ENCODE data around the gene CENPM. TPM values are rescaled to one million over a fixed set of nuclear protein-coding genes. Genes with fewer than 3 reads are reported as not detected.
A peak's percentile ranks its signal among the peaks of the same experiment; 100 is the strongest.

Gene CENPM, protein sequence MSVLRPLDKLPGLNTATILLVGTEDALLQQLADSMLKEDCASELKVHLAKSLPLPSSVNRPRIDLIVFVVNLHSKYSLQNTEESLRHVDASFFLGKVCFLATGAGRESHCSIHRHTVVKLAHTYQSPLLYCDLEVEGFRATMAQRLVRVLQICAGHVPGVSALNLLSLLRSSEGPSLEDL
- 10 to 100 TPM in 3 of 8 experiments, 1 to 10 TPM in 5; 1.4 to 28.1 (median 4.4) TPM for total RNA-seq

DNA sequence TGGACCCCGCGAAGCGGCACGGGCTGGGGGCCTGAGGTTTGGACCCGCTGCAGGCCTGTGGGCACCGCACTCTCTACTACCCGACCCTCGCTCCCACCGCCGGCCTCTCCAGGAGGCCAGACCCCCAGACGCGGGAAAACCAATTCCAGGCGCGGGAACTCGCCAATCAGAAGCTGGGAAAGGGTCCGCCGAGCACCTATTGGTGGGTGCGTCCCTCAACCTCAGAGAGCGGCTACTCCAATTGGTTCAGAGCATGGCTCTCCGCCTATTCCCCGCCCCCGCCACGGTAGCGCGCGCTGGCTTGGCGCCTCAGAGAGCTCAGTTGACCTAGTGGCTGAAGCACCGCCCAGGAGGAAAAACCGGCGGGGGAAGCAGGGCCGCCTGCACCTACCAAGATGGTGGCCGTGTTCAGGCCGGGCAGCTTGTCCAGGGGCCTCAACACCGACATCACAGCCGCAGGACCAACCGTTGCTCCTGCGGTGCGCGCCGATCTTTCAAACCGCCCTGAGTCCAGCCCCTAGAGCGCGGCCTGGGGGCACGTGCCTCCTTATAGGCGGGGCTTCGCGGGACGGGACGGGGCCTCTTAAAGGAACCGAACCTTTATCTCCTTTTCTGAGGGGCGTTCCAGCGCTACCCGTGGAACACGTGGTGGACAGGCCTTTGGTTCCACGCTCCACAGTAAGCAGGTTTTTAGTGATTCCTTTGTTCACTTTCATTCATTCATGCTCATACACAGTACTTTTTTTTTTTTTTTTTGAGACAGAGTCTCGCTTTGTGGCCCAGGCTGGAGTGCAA, at the start of gene CENPM:
CENPM (minus strand) TSS at position 524 of the 795 bp plus-strand sequence; CDS start at position 448, 76 bp downstream.
- Histone ChIP-seq H3K4me3 (peak within 1 kb of the TSS; percentile 54 to 88 (median 77)), H3K4me1 (replicated peaks in 1 of 2) (peaks cover 20 to 22% of the 10 kb centered on the region in 2 donors), H3K27ac (peak within 1 kb of the TSS; percentile 27 to 42)
- peak; percentile 89 to 98 (median 93) for ATAC-seq (replicated peaks in 6 of 8)
- in situ Hi-C loops (cut with MboI; ENCODE audit: low pct_unique_long_range_greater_than_20kb in 2 of 9, low sequenced_read_pairs in 9 of 9, unreplicated experiment in 9 of 9) = loop anchor here in 8 of 9 experiments (10.0 to 25.0 kb wide), 4 partner anchors 135 to 260 kb away; partner anchors contain the start of genes MEI1 (in 7 of the 8), CCDC134 (in 1 of the 8) and SNU13 (in 1 of the 8)
- 0 to 50% (median 1%) methylated on average over 1 to 16 of the region's 56 CpGs; no CpG with 5 or more reads in 3 of the 10 experiments for WGBS, 10 experiments

DNA sequence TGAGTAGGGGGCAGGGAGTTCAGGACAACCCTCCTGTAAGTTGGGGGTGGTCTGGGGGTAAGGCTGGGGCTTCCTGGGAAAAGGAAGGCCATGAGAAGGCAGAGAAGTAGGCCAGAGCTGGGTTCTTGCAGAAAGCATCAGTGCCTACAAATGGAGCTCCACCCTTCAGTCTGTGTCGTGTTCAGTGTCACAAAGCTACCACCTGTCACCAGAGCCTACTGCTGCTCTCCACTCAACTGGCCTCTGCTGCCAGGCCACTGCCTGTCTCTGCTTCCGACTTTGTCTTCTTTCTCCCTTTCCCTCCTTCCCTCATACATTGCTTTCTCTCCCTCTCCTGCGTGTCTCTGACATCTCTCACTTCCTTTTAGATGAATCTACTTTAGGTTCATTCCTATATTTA, 48.3 kb upstream of the CENPM start:
- no peak for ATAC-seq (replicated peaks in 6 of 8)
- no peak overlapping the region for H3K4me3 ChIP-seq
- in situ Hi-C loops (cut with MboI; ENCODE audit: low pct_unique_long_range_greater_than_20kb in 2 of 9, low sequenced_read_pairs in 9 of 9, unreplicated experiment in 9 of 9) = loop anchor here in 1 of 9 experiments (25.0 kb wide), 1 partner anchor 467 kb away; no protein-coding TSS in a partner anchor
- 10 to 100% (median 60%) methylated on average over 1 to 3 of the region's 3 CpGs; no CpG with 5 or more reads in 1 of the 10 experiments for WGBS, 10 experiments
- no peaks in the 10 kb centered on the region for H3K4me1 ChIP-seq (replicated peaks in 1 of 2)
- H3K27ac ChIP-seq = no peak overlapping the region

DNA sequence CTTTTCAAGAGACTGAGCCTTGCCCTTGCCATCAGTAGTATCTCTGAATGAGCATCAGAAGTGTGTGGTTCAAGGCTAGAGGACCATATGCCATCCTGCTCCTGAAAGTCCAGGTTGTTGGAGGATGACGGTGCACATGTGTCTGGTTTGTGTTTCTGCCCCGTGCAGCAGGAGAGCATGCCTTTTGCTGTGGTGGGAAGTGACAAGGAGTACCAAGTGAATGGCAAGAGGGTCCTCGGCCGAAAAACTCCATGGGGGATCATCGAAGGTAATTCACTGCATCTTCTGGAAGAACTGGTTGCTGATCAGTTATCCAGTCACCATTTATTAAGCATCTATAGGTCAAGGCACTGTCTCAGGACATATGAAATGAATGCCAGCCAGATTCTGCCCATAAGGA, 45.5 kb upstream of the CENPM start:
- H3K4me3 ChIP-seq = no peak overlapping the region
- no peaks in the 10 kb centered on the region for H3K4me1 ChIP-seq (replicated peaks in 1 of 2)
- 34 to 100% (median 71%) methylated on average over 1 to 5 of the region's 5 CpGs; no CpG with 5 or more reads in 4 of the 10 experiments for WGBS, 10 experiments
- no peak for ATAC-seq (replicated peaks in 6 of 8)
- in situ Hi-C loops (cut with MboI; ENCODE audit: low pct_unique_long_range_greater_than_20kb in 2 of 9, low sequenced_read_pairs in 9 of 9, unreplicated experiment in 9 of 9) = loop anchor here in 1 of 9 experiments (25.0 kb wide), 1 partner anchor 470 kb away; no protein-coding TSS in a partner anchor
- no peak overlapping the region for H3K27ac ChIP-seq

DNA sequence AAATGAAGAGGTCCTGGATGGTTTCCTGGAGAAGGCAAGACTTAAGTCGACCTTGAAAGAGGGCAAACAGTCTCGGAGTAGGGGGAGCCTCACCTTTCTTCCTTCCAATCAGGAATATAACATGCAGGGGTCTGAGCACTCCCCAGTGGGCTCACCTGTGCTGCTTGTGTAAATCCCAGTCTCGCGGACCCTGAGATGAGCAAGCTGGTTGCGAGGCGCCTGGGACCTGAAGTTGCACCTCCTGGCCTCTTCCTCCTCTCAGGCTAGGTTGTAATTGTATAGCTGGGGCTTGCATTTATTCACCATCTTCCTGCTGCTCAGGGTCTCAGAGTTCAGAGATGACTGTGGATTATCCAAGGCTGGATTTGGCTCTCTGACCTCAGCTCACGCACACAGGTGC, 44.2 kb upstream of the CENPM start:
- H3K27ac ChIP-seq = no peak overlapping the region
- H3K4me3 ChIP-seq = no peak overlapping the region
- in situ Hi-C loops (cut with MboI; ENCODE audit: low pct_unique_long_range_greater_than_20kb in 2 of 9, low sequenced_read_pairs in 9 of 9, unreplicated experiment in 9 of 9) = loop anchor here in 1 of 9 experiments (25.0 kb wide), 1 partner anchor 471 kb away; no protein-coding TSS in a partner anchor
- WGBS, 10 experiments = 40 to 100% (median 90%) methylated on average over 1 to 4 of the region's 7 CpGs; no CpG with 5 or more reads in 1 of the 10 experiments
- ATAC-seq (replicated peaks in 6 of 8) = no peak
- no peaks in the 10 kb centered on the region for H3K4me1 ChIP-seq (replicated peaks in 1 of 2)

DNA sequence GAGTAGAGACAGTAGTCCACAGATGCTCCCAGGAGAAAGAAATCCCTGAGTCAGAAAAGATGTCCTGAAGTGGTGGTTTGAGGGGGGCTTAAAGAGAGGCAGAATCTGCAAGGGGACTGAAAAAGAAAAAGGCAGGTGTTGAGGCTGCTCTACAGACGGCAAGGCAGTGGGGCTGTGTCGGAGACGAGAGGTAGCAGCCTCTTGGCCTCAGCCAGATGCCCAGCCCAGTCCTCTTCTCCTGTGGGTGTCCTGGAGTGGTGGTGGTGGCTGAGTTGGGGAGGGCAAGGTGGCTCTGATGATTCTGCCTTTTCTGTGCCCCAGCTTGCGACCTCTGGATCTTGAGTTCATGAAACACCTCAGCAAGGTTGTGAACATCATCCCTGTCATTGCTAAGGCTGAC, 42.3 kb upstream of the CENPM start:
- Histone ChIP-seq H3K27ac (no peak overlapping the region), H3K4me3 (no peak overlapping the region), H3K4me1 (replicated peaks in 1 of 2) (no peaks in the 10 kb centered on the region)
- no peak for ATAC-seq (replicated peaks in 6 of 8)
- 0 to 100% (median 84%) methylated on average over 1 to 3 of the region's 4 CpGs; no CpG with 5 or more reads in 4 of the 10 experiments for whole genome bisulfite sequencing, 10 experiments
- in situ Hi-C loops (cut with MboI; ENCODE audit: low pct_unique_long_range_greater_than_20kb in 2 of 9, low sequenced_read_pairs in 9 of 9, unreplicated experiment in 9 of 9) = loop anchor here in 1 of 9 experiments (25.0 kb wide), 1 partner anchor 473 kb away; no protein-coding TSS in a partner anchor

DNA sequence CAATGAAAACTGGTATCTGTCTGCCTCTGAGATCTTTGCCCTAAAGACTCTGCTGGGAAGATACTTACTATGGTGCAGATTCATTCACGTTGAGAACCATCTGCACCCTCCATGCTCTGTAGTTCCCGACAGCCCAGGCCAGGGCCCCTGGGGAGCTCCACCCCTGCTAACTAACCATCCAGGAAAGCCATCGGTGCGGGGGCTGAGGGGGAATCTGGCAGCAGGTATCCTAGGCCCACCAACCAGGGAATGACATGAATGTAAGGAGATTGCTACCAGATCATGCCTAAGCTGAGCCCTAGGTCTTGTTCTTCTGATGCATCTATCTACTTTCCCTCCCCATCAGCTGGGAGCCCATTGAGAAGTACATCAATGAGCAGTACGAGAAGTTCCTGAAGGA, 40.3 kb upstream of the CENPM start:
- 80 to 100% (median 90%) methylated on average over 1 to 3 of the region's 5 CpGs; no CpG with 5 or more reads in 6 of the 10 experiments for WGBS, 10 experiments
- no peak for ATAC-seq (replicated peaks in 6 of 8)
- Histone ChIP-seq H3K4me3 (no peak overlapping the region), H3K27ac (no peak overlapping the region), H3K4me1 (replicated peaks in 1 of 2) (no peaks in the 10 kb centered on the region)
- in situ Hi-C loops (cut with MboI; ENCODE audit: low pct_unique_long_range_greater_than_20kb in 2 of 9, low sequenced_read_pairs in 9 of 9, unreplicated experiment in 9 of 9) = loop anchor here in 1 of 9 experiments (25.0 kb wide), 1 partner anchor 475 kb away; no protein-coding TSS in a partner anchor

DNA sequence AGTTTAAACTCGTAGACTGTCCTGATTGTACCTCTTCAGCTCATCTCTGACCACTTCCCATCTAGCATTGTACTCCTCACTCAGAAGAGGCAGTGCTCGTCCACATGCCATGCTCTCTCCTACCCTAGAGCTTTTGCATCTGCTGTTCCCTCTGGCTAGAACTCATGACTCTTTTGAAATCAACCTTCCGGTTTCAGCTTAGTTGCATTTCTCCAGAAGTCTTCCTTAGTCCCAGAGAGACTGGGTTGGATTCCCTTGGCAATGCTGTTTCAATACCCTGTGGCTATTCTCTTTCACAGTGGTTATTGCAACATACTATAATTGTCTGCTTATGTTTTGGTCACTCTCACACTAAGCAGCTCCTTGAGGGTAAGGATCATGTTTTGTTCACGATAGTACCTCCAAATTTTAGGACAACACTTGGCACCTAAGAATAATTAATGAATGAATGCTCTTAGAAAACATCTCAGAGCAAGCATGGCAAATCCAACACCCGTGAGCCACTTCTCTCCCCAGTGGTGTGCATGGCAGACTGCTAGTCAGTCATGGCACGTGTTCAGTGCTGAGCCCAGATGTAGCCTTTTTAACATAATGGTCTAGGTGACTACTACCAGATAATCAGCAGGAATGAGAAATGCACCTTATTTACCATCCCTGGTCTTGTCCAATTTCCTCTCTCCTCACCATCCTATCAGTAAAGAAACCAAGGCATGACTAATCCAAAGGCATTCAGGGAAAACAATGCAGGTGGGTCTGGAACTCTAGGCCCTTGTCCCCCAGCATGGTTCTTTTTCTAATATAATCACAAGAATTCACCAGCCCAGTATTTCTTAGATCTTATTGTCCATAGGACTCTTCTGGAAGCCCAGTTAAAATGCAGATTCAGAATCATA, 36.8 kb upstream of the CENPM start:
- no peaks in the 10 kb centered on the region for H3K4me1 ChIP-seq (replicated peaks in 1 of 2)
- H3K4me3 ChIP-seq = no peak overlapping the region
- in situ Hi-C loops (cut with MboI; ENCODE audit: low pct_unique_long_range_greater_than_20kb in 2 of 9, low sequenced_read_pairs in 9 of 9, unreplicated experiment in 9 of 9) = loop anchor here in 1 of 9 experiments (25.0 kb wide), 1 partner anchor 479 kb away; no protein-coding TSS in a partner anchor
- 18 to 100% (median 80%) methylated on average over 1 to 6 of the region's 6 CpGs; no CpG with 5 or more reads in 1 of the 10 experiments for WGBS, 10 experiments
- peak in 3 of 8 experiments; percentile 88 to 93 (median 92) for ATAC-seq (replicated peaks in 6 of 8)
- H3K27ac ChIP-seq = no peak overlapping the region

DNA sequence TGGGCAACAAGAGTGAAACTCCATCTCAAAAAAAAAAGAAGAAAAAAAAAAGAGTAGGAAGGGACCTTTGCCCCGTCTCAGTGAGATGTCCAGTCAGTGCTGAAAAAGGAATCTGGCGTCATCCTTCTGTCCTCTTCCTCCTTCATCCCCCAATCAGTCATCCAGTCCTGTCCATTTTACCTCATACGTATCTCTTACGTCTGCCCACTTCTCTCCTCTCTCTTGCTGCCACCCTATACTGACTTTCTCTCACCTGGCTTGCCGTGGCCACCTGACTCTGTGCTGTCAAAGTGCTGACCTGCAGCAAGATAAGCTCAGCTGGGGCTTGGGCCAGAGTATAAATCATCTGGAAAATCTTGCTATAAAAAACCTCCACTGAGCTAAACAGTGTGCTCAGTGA, 35.9 kb upstream of the CENPM start:
- WGBS, 10 experiments = 0 to 90% (median 50%) methylated on average over 1 to 5 of the region's 5 CpGs; no CpG with 5 or more reads in 5 of the 10 experiments
- H3K27ac ChIP-seq = no peak overlapping the region
- no peak overlapping the region for H3K4me3 ChIP-seq
- in situ Hi-C loops (cut with MboI; ENCODE audit: low pct_unique_long_range_greater_than_20kb in 2 of 9, low sequenced_read_pairs in 9 of 9, unreplicated experiment in 9 of 9) = loop anchor here in 1 of 9 experiments (25.0 kb wide), 1 partner anchor 479 kb away; no protein-coding TSS in a partner anchor
- H3K4me1 ChIP-seq (replicated peaks in 1 of 2) = peaks cover 7 to 9% of the 10 kb centered on the region in 2 donors
- no peak for ATAC-seq (replicated peaks in 6 of 8)

DNA sequence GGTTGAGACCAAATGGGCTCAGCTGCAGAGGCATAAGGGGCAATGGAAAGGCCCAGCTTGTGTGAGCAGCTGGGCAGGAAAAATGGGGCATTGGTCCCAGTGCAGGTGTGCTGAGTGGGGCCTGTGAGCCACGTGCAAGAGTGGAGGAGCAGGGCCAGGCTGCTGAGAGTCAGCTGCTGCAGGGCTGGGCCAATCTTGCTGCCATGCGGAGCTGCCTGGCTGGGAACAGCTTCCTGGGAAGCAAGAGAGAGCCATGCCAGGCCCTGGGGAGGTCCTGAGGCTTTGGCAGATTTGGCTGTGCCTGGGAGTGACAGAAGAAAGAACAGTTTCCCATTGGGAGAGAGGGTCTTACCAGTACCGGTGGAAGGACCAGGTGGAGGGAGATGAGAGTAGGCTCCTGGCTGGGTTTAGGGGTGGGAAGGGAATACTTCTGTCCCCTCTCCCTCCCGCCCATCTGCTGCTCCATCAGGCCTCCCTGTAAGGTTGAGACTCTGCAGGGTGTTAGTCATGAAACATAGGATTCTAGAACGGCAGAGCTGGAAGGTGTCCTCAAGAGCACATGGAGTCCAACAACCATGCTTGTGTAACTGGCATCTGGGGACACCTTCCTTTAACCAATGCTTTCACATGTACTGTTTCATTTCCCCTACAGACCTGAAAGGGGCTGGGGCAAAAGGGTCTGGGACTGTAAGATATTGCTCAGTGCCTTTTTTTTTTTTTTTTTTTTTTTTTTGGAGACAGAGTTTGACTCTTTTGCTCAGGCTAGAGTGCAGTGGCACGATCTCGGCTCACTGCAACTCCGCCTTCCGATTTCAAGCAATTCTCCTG, 32.7 kb upstream of the CENPM start:
- H3K27ac ChIP-seq = no peak overlapping the region
- WGBS, 10 experiments = 12 to 100% (median 60%) methylated on average over 1 to 4 of the region's 9 CpGs; no CpG with 5 or more reads in 4 of the 10 experiments

DNA sequence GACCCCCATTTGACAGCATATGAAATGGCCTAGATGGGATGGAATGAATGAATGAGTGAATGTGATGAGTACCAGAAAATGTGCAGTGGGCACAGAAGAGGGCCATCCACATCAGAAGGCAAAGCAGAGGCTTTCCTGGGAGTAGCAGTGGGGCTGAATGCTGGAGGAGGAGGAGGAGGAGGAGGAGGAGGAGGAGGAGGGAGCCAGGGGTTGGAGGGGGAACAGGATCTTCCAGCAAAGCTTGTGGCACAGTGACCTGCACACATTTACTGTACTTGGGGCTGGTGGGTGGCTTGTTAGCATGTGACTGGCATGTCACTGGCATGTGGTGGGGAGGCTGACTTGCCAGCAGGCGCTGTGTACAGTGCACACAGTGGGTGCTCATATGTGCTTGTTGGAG, 31.8 kb upstream of the CENPM start:
- ATAC-seq (replicated peaks in 6 of 8) = no peak
- Histone ChIP-seq H3K27ac (no peak overlapping the region), H3K4me3 (peak overlapping the region in 2 of 5 donors; percentile 70 to 88), H3K4me1 (replicated peaks in 1 of 2) (peaks cover 14 to 16% of the 10 kb centered on the region in 2 donors)
- in situ Hi-C loops (cut with MboI; ENCODE audit: low pct_unique_long_range_greater_than_20kb in 2 of 9, low sequenced_read_pairs in 9 of 9, unreplicated experiment in 9 of 9) = loop anchor here in 2 of 9 experiments (10.0 to 25.0 kb wide), 2 partner anchors 96 to 484 kb away; partner anchors contain the start of genes NAGA (in 1 of the 2), PHETA2 (in 1 of the 2) and SMDT1 (in 1 of the 2)
- WGBS, 10 experiments = no CpG with 5 or more reads among the region's 1 CpG

More for the DNA sequence above, 32.7 kb upstream of the CENPM start:
- Histone ChIP-seq H3K4me3 (no peak overlapping the region), H3K4me1 (replicated peaks in 1 of 2) (peaks cover 14 to 16% of the 10 kb centered on the region in 2 donors)
- in situ Hi-C loops (cut with MboI; ENCODE audit: low pct_unique_long_range_greater_than_20kb in 2 of 9, low sequenced_read_pairs in 9 of 9, unreplicated experiment in 9 of 9) = loop anchor here in 2 of 9 experiments (10.0 to 25.0 kb wide), 2 partner anchors 95 to 483 kb away; partner anchors contain the start of genes NAGA (in 1 of the 2), PHETA2 (in 1 of the 2) and SMDT1 (in 1 of the 2)
- no peak for ATAC-seq (replicated peaks in 6 of 8)

DNA sequence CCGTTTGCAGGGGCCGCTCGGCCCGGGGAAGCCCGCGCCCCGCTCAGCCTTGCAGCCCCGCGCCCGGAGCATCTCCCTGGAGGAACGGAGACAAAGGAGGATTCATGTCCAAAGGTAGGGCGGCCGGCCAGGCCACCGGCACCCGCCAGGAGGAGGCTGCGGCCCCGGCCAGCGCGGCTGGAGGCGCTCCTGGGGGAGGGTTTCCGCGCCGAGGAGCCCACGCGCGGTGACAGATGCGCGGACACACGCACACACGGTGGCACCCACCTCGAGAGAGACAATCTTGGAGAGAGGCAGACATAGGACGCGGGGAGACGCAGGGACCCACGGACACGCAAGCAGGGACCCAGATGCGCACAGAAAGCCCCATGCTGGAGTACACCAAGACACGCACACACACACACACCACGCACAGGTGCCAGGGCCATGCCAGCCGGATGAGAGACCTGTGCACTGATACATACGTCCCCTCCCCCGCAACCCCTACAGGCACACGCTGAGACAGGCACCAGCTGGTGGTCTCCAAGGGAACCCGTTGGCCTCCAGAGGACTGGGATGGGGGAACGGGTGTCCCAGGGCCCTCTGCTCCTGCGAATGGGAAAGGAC, 30.1 kb upstream of the CENPM start:
- Histone ChIP-seq H3K4me1 (replicated peaks in 1 of 2) (peaks cover 14 to 16% of the 10 kb centered on the region in 2 donors), H3K4me3 (peak overlapping the region; percentile 49 to 88 (median 58)), H3K27ac (peak overlapping the region; percentile 74)
- in situ Hi-C loops (cut with MboI; ENCODE audit: low pct_unique_long_range_greater_than_20kb in 2 of 9, low sequenced_read_pairs in 9 of 9, unreplicated experiment in 9 of 9) = loop anchor here in 2 of 9 experiments (10.0 to 25.0 kb wide), 2 partner anchors 98 to 485 kb away; partner anchors contain the start of genes NAGA (in 1 of the 2), PHETA2 (in 1 of the 2) and SMDT1 (in 1 of the 2)
- ATAC-seq (replicated peaks in 6 of 8) = peak; percentile 6 to 69 (median 52)
- 0 to 10% methylated on average over 2 of the region's 46 CpGs; no CpG with 5 or more reads in 8 of the 10 experiments for WGBS, 10 experiments

Data from motor neuron (in vitro differentiated cells).